IMR-90 (cell line): Measurements from ENCODE around the gene SNX5. TPM values are rescaled to one million over a fixed set of nuclear protein-coding genes. Genes with fewer than 3 reads are reported as not detected.

Experiments
- CEBPB ChIP-seq: IDR thresholded peaks from 2 replicates; pipeline ENCODE4 v1.6.1; 2012; ENCODE audit warnings: low read depth, low read length, improper control_type of control experiment
- MXI1 ChIP-seq: IDR thresholded peaks from 2 replicates; pipeline ENCODE4 v1.6.1; 2012; ENCODE audit warnings: low read depth, mild to moderate bottlenecking, low read length, moderate library complexity, borderline replicate concordance
- polyA plus RNA-seq, 3 experiments: library from polyadenylated mRNA; depleted of rRNA; stranded (reverse); fragments of >200 nt; gene quantifications; 2 replicates each; pipeline ENCODE4 v1.2.3, GENCODE V29; 2012; ENCODE audit warnings: low replicate concordance in 1 of 3
- total RNA-seq: library from RNA; depleted of rRNA; stranded (reverse); fragments of >200 nt; gene quantifications from 2 replicates; pipeline ENCODE4 v1.2.3, GENCODE V29; 2012

The SNX5 gene
- total and polyA plus RNA-seq, 2 of the 4 experiments (the other 2 are of a cell fraction) = 65.4 to 92.8 TPM

DNA sequence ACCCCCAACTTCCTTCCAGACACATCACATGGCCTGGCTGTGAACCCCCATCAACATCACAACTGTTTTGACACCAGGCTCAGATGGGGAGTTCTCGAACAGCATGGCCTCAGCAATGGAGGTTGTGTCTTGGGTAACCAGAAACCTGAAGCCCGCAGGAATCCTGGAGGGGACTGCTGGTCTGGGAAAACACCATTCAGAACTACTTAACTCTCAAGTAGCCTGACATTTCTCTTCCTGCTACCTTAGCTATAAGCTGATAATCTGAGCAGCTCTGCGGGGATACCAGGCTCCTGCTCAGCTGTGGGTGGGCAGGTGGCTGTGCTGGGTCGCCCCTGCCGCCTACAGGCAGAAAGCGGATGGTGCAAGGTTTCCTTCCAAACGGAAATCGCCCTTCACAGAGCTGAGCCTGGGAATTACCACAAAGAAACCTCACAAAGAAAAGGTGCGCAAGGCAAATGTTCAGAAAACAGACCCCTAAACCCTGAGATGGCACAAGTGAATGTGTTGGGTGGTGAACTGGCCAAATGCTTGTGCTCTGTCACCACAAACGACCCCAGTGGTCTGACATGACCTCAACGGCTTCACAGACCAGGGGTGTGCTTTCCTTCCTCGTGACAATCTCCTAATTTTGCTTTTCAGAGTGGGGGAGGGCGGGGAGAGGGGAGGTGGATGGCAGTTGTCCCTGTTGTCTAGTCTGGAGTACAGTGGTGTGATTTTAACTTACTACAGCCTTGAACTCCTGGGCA is 29.5 kb downstream of the SNX5 start (continued):
- TF ChIP-seq MXI1 = no peak
- TF ChIP-seq CEBPB = no peak
